ENCODE data around the gene AUTS2.

AUTS2 gene

DNA sequence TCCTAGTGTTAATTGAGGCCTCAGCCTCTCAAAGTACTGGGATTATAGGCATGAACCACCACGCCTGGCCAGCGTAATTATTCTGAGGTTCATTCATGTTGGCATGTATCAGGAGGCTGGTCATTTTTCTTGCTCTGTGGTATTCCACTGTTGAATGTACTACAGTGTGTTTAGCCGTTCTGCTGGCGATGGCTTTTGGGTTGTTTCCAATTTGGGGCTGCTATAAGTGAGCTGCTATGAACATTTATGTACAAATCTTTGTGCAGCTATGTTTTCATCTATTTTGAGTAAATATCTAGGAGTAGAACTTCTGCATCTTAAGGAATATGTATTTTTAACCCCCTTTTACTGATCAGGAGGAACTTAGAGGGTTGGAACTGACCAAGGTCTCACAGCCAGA is 145.8 kb downstream of the AUTS2 start:
- no peak for DNase-seq
- Mint-ChIP-seq H3K27me3 (peaks cover 2% of the 10 kb centered on the region), H3K4me3 (no peak overlapping the region), H3K27ac (no peak overlapping the region), H3K4me1 (ENCODE audit: low read depth) (peaks cover 12% of the 10 kb centered on the region), H3K9me3 (no peaks in the 10 kb centered on the region), H3K36me3 (ENCODE audit: low read depth) (no peaks in the 10 kb centered on the region)

DNA sequence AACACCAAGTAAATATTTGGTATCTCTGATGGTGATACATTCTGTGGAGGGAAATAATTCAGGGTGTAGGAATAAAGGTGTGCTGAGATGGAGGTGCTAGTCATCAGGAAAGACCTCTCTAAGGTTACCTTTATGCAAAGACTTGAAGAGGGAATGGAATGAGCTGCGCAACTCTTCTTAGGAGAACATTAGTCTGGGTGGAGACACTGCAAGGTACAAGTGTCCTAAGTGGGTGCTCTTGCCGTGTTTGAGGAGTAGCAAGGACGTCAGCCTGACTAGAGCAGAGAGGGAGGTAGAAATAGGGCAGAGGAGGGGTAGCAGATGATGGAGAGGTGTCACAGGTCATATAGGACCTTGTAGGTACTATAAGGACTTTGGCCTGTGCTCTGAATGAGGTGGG is 148.1 kb downstream of the AUTS2 start:
- no peak overlapping the region for H3K27ac Mint-ChIP-seq
- no peaks in the 10 kb centered on the region for H3K9me3 Mint-ChIP-seq
- no peak overlapping the region for H3K4me3 Mint-ChIP-seq
- peaks cover 2% of the 10 kb centered on the region for H3K27me3 Mint-ChIP-seq
- H3K36me3 Mint-ChIP-seq (ENCODE audit: low read depth) = no peaks in the 10 kb centered on the region
- DNase-seq = no peak
- no peaks in the 10 kb centered on the region for H3K4me1 Mint-ChIP-seq (ENCODE audit: low read depth)

DNA sequence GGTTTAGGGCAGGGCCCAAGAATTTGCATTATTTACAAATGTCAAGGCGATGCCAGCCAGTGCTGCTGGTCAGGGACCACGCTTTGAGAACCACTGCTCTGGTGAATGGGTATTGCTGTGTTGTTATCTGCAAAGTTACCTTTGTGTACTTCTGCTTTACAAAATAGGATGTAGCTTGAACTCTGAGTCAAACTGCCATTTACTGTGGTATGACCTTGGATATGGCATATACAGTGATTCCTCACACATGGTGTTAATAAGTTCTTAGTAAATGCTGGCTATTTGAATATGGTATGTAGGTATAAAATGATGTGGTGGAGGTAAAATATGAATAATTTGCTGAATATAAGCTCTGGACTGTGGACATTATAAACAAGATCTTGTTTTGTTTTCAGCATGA is 148.9 kb downstream of the AUTS2 start:
- Mint-ChIP-seq H3K9me3 (no peaks in the 10 kb centered on the region), H3K4me3 (no peak overlapping the region), H3K27ac (no peak overlapping the region), H3K27me3 (peaks cover 2% of the 10 kb centered on the region), H3K36me3 (ENCODE audit: low read depth) (no peaks in the 10 kb centered on the region), H3K4me1 (ENCODE audit: low read depth) (no peaks in the 10 kb centered on the region)
- DNase-seq = no peak

DNA sequence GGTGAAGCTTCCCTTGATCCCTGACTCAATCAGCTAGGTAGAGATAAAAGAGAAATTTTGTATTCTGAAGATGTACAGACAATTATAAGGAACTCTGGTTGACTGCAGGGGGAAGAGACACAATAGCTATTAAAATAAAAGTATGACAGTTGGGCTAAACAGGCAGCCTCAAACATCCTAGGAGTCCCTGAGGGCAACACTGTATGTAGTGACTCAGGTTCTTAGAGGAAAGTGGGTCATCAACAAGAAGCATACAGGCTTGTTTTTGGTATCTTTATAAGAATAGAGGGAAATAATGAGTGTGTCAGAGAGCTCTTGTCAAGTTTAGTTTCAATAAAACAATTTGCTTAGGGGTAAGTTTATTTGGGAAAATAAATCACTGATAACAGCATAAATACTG is 150.3 kb downstream of the AUTS2 start:
- H3K27me3 Mint-ChIP-seq = peaks cover 2% of the 10 kb centered on the region
- H3K4me3 Mint-ChIP-seq = no peak overlapping the region
- no peak overlapping the region for H3K27ac Mint-ChIP-seq
- no peaks in the 10 kb centered on the region for H3K4me1 Mint-ChIP-seq (ENCODE audit: low read depth)
- H3K9me3 Mint-ChIP-seq = no peaks in the 10 kb centered on the region
- no peaks in the 10 kb centered on the region for H3K36me3 Mint-ChIP-seq (ENCODE audit: low read depth)
- DNase-seq = no peak

DNA sequence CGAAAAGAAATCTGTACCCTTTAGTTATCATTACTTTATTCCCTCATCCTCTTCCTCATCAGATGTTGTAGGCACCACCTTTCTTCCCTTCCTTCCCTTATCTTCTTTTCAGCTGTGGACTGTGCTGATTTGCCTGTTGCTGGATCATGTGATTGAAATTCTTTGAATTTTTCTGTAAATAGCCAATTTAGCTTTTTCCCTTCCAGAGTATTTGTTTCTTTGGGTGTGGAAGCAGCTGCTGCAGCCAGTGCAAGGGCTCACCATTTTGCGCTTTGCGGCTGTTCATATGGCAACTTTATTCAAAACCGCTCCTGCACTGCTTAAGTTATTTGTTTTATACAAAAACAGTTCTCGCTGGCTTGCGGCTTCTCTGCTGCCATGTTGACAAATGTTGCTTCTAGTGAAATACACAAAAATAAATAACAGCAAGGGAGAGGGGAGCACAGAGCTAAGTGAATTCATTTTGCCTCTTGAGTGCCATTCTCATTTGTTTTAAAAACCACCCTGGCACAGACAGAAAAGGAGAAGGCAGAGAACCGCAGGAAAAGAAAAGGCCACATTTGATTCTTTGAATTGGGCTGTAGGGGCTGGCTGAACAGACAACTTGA is 151.2 kb downstream of the AUTS2 start:
- H3K27ac Mint-ChIP-seq = no peak overlapping the region
- DNase-seq = no peak
- H3K9me3 Mint-ChIP-seq = no peaks in the 10 kb centered on the region
- H3K36me3 Mint-ChIP-seq (ENCODE audit: low read depth) = no peaks in the 10 kb centered on the region
- H3K4me3 Mint-ChIP-seq = no peak overlapping the region
- peaks cover 2% of the 10 kb centered on the region for H3K27me3 Mint-ChIP-seq
- no peaks in the 10 kb centered on the region for H3K4me1 Mint-ChIP-seq (ENCODE audit: low read depth)

DNA sequence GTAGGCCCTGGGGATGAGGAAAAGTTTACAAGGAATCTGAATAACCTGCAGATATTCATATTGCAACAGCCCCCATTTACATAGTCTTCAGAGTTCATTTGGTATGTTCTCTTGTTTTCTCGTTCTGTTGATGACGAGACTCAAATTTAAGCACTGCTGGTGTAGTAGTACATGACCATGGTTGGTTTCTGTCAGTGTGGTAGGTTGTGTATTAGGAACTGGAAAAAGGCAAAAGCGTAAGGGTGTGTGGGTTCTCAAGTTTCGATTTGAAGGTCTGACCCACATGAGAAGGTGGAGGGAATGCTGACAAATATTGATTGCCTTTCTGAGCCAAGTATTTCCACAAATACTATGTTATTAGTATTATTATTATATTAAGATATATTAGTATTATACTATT is 151.7 kb downstream of the AUTS2 start:
- H3K36me3 Mint-ChIP-seq (ENCODE audit: low read depth) = no peaks in the 10 kb centered on the region
- H3K27me3 Mint-ChIP-seq = peaks cover 2% of the 10 kb centered on the region
- H3K4me1 Mint-ChIP-seq (ENCODE audit: low read depth) = no peaks in the 10 kb centered on the region
- H3K27ac Mint-ChIP-seq = no peak overlapping the region
- no peak overlapping the region for H3K4me3 Mint-ChIP-seq
- H3K9me3 Mint-ChIP-seq = no peaks in the 10 kb centered on the region
- no peak for DNase-seq

DNA sequence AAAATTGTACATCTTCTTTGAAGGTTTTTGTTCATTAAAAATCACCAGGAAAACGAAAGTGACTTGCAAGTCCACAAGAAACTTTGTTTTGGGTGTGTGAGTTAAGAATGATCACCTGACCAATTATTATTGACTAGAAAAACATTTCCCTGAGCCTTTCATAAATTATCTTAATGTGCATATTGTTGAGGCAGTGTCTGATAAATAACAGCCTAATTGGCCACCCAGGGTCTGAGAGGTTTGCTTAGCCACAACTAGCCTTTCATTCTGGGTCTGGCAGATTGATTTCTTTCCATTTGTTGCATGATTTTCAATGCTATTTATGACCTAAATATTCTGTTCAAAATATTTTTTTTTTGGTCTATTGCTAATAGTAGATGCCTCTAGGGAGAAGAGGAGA is 152.8 kb downstream of the AUTS2 start:
- H3K4me3 Mint-ChIP-seq = no peak overlapping the region
- H3K4me1 Mint-ChIP-seq (ENCODE audit: low read depth) = no peaks in the 10 kb centered on the region
- peaks cover 2% of the 10 kb centered on the region for H3K27me3 Mint-ChIP-seq
- no peak overlapping the region for H3K27ac Mint-ChIP-seq
- no peak for DNase-seq
- H3K36me3 Mint-ChIP-seq (ENCODE audit: low read depth) = no peaks in the 10 kb centered on the region
- H3K9me3 Mint-ChIP-seq = no peaks in the 10 kb centered on the region

DNA sequence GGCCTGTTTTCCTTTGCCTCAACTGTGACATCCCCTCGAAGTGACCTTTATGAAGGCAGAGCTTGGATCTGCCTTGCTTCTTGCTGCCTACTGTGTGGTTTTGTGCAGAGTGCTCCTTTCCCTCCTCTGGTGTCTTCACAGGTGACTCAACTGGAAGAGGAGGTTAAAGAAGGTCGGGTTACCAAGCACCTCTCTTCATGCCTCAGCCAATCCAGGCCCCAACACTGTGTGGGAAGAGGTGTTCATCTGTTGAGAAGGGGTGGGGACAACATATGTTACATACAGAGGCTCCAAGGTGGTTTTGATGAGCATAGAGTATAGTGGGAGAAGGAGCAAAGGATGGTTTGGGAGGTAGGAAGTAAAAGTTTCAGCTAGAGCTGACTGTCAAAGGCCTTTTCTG is 155.7 kb downstream of the AUTS2 start:
- H3K27me3 Mint-ChIP-seq = no peaks in the 10 kb centered on the region
- no peak overlapping the region for H3K4me3 Mint-ChIP-seq

DNA sequence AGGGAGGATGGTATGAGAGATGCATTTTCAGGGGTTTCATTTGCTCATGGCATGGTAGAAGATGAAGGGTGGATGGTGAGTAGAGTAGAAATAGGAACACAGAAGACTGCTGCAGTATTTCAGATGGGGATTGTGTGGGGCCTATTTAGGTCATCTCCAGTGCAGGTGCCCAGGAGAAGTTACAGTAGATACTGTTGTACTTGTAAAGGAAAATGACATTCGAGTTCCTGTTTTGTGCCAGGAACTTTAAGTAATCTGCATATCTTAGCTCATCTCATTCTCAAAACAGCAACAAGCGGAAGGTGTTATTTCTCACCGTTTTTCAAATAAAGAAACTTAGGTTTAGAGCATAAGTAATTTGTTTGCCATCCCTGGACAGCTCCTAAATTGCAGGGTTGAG is 156.2 kb downstream of the AUTS2 start:
- no peak for DNase-seq
- Mint-ChIP-seq H3K36me3 (ENCODE audit: low read depth) (no peaks in the 10 kb centered on the region), H3K4me3 (no peak overlapping the region), H3K27me3 (no peaks in the 10 kb centered on the region), H3K4me1 (ENCODE audit: low read depth) (no peaks in the 10 kb centered on the region), H3K9me3 (no peaks in the 10 kb centered on the region), H3K27ac (no peak overlapping the region)

More for the DNA sequence above, 155.7 kb downstream of the AUTS2 start:
- H3K36me3 Mint-ChIP-seq (ENCODE audit: low read depth) = no peaks in the 10 kb centered on the region
- H3K4me1 Mint-ChIP-seq (ENCODE audit: low read depth) = no peaks in the 10 kb centered on the region
- no peaks in the 10 kb centered on the region for H3K9me3 Mint-ChIP-seq
- no peak for DNase-seq
- no peak overlapping the region for H3K27ac Mint-ChIP-seq

DNA sequence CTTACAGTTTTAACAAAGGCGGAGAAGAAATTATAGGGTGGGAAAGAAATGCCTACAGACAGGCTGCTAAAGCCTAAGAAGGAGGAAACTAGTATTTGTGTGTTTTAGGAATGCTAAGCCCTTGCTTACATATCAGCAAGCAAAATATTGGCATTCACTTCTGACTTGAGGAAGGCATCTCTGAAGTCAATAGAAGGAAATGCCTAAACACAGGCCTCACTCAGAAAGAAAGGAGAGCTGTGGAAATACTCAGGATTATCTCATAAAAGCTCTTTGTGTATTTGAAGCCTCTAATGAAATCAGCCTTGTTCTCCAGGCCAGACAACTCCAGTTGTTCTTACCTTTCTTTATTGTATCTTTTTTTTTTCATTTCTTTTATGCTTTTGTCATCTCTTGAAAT is 158.0 kb downstream of the AUTS2 start:
- DNase-seq = no peak
- Mint-ChIP-seq H3K27ac (no peak overlapping the region), H3K4me1 (ENCODE audit: low read depth) (no peaks in the 10 kb centered on the region), H3K4me3 (no peak overlapping the region), H3K27me3 (no peaks in the 10 kb centered on the region), H3K36me3 (ENCODE audit: low read depth) (no peaks in the 10 kb centered on the region), H3K9me3 (no peaks in the 10 kb centered on the region)

DNA sequence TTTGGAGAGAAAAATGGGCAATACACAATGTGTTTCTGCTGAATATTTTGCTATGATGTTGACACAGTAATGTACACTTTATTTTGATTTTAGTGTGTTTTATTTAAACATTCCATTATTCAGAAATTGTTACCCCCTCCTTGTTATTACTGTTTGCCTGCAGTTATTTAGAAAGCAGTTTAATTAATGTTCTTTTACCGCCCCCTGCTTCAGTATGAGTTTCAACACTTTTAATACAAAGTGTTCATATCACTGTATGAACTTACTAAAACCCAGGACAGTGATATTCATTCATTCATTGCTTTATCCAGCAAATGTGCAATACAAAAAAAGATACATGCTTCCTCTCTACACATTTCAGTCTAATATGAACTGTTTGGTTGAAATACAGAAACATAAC is 159.3 kb downstream of the AUTS2 start:
- Mint-ChIP-seq H3K27me3 (no peaks in the 10 kb centered on the region), H3K4me3 (no peak overlapping the region), H3K36me3 (ENCODE audit: low read depth) (no peaks in the 10 kb centered on the region), H3K4me1 (ENCODE audit: low read depth) (no peaks in the 10 kb centered on the region), H3K27ac (no peak overlapping the region), H3K9me3 (no peaks in the 10 kb centered on the region)
- no peak for DNase-seq

DNA sequence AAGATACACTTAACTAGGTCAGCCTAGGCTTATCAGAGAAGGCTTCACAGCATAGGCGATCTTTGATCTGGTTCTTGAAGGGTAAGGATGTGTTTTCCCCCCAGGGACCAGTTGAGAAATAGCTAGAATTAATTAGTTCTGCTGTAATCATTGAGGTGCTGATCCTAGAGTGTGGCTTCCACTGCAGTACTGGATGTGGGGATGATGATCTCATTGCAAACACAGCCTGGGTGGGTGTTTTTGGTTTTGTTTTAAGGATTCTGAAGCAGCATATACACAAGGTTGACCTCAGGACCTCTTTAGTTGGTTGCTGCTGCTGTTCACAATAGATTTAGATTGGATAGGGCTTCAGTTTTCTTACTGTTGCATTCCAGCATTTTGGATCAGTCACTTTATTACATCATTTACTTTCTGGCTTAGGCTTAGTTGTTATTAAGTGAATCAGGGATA is 159.7 kb downstream of the AUTS2 start:
- Mint-ChIP-seq H3K36me3 (ENCODE audit: low read depth) (no peaks in the 10 kb centered on the region), H3K9me3 (no peaks in the 10 kb centered on the region), H3K27me3 (no peaks in the 10 kb centered on the region), H3K4me1 (ENCODE audit: low read depth) (no peaks in the 10 kb centered on the region), H3K4me3 (no peak overlapping the region), H3K27ac (no peak overlapping the region)
- DNase-seq = no peak

DNA sequence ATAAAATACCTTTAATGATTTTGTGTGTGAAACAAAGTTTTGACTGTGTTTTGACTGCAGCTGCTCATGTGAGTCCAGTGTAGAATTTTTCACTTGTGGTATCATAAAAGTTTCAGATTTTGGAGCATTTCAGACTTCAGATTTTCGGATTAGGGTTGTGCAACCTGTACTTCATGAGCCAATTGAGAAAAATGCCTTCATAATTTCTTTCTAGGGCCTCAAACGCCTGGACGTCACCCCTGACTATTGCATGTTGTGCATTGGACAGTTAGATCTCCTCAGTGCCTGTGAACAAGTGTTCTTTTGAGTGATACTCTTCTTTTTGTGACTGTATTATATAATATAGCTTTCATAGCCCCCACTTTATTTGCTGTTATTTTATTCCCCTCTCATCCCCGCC is 161.1 kb downstream of the AUTS2 start:
- DNase-seq = no peak
- H3K4me3 Mint-ChIP-seq = no peak overlapping the region
- H3K27me3 Mint-ChIP-seq = no peaks in the 10 kb centered on the region
- no peaks in the 10 kb centered on the region for H3K4me1 Mint-ChIP-seq (ENCODE audit: low read depth)
- H3K9me3 Mint-ChIP-seq = no peaks in the 10 kb centered on the region
- H3K27ac Mint-ChIP-seq = no peak overlapping the region
- H3K36me3 Mint-ChIP-seq (ENCODE audit: low read depth) = no peaks in the 10 kb centered on the region

DNA sequence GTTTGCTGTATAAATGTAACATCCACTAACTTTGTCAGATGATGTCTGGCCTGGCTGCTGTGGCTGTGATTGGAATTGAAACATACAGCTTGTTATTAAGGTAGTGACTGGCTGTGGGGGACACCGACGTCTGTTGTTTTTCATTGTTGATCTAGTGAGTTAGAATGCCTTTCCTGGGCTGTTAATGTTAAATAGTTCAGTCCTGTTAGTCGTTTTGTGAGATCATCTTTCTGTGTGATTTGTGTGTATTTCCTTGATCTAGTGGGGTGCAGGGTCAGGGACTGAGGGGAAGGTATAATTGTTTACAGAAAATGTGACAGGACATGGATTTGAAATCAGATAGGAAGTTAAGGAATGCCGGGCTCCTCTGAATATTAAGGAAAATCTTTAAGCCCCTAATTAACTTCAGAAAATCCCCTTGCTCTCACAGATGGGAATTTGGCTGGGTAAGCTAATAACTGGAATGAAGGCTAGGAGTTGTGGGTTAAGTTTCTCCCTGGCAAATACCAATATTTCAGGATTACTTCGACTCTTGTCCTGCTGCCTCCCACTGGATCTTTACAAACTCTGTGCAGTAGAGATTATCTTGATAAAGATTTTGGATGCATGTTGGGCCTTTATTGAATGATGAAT is 163.1 kb downstream of the AUTS2 start:
- no peak for DNase-seq
- Mint-ChIP-seq H3K27me3 (no peaks in the 10 kb centered on the region), H3K9me3 (no peaks in the 10 kb centered on the region), H3K27ac (no peak overlapping the region), H3K4me1 (ENCODE audit: low read depth) (peaks cover 2% of the 10 kb centered on the region), H3K36me3 (ENCODE audit: low read depth) (no peaks in the 10 kb centered on the region), H3K4me3 (no peak overlapping the region)

DNA sequence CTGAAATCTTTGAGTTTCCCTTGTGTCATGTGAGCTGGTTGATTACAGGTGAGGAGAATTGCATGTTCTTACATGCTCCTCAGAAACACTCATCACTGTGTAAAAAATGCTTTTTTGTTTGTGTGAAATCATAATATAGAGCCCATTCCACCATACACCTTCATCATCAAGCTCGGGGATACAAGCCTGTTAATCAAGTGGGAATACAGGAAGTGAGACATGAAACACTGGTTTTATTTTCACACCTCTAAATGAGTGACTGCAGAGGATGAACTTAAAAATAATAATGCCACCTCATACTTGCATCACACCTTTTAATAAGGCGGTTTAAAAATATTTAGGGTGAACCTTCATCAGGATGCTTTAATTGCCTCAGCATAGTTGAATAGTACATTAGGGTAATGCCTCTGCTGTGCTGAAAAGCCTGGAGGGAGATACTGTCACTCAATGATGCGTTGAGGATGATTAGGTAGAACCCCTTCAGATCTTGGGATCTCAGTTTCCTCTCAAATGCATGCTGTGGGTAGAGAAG is 164.6 kb downstream of the AUTS2 start:
- H3K4me1 Mint-ChIP-seq (ENCODE audit: low read depth) = peaks cover 2% of the 10 kb centered on the region
- no peak overlapping the region for H3K4me3 Mint-ChIP-seq
- H3K27ac Mint-ChIP-seq = no peak overlapping the region
- no peak for DNase-seq
- no peaks in the 10 kb centered on the region for H3K27me3 Mint-ChIP-seq
- H3K36me3 Mint-ChIP-seq (ENCODE audit: low read depth) = no peaks in the 10 kb centered on the region
- H3K9me3 Mint-ChIP-seq = no peaks in the 10 kb centered on the region

Measured in activated T-cell treated with anti-CD3 and anti-CD28 coated beads, Interleukin-2, amount 50 U/mL, for 24 hours (primary cell).